HG02642 (cell line): ENCODE measurements around the gene PSPN.
"Not testable (repeated sequence)": the region's sequence is repeated elsewhere in the genome, so short reads cannot be mapped to it uniquely, and the experiment has no call there.

Experiments used
- ATAC-seq: cut with Tn5 transposase; IDR thresholded peaks from one replicate; pipeline ENCODE4 v1.9.1; 2021; ENCODE audit warnings: mild to moderate bottlenecking; ENCODE audit not compliant: unreplicated experiment, poor library complexity

Gene PSPN

DNA sequence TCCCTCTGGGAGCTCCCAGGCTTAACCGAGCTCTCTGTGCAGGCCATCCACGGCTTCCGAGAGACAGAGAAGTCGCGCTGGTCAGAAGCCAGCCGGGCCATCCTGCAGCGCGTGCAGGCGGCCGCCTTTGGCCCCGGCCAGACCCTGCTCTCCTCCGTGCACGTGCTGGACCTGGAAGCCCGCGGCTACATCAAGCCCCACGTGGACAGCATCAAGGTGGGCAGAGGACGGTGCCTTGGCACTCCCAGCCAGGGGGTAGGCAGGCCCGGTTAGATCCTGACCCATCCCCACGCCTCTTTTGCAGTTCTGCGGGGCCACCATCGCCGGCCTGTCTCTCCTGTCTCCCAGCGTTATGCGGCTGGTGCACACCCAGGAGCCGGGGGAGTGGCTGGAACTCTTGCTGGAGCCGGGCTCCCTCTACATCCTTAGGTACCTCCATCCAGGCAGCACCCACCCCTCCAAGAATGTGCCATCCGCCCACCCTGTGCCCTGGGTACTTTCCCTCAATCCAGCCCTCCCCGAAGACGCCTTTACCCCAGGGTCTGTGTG, 1.5 kb downstream of the PSPN start:
- no peak for ATAC-seq

DNA sequence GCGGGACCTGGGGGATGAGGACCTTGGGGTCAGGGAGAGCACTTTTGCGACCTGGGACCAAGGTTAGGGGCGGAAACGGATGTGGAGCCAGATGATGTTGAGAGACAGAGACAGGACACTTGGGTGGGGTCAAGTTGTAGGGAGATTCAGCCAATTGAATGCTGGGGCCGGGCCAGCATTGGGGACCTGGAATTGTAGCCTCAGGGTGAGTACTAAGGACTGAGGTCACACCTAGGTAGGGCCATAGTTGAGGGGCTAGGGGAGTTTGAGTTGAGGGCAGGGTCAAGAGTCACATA, 2.0 kb downstream of the PSPN start:
- ATAC-seq: no peak

DNA sequence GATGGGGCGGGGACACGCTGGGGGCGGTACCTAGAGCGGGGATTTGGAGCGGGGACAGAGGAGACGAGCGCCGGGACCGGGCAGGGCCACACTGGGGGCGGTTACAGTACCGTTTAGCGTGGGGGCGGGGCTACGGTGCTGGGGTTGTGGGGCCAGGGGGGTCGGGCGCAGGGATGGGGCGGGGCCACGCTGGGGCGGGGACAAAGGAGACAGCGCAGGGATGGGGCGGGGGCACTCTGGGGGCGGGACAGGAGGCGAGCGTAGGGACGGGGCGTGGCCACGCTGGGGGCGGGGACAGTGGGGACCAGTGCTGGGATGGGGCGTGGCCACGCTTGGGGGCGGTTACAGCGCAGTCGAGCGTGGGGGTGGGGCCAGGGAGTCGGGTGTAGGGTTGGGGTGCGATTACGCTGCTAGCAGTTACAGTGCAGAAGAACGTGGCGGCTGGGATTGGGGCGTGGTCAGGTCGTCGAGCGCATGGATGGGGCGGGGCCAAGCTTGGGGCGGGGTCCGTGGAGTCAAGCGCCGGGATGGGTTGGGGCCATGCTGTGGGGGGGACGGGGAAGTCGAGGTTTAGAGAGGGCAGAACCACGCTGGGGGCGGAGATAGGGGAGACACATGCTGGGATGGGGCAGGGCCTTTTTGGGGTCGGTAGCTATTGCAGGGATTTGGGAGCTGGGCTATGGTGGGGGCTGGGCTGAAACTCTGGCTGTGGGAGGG, 2.5 kb downstream of the PSPN start:
- peak; percentile 55 for ATAC-seq

DNA sequence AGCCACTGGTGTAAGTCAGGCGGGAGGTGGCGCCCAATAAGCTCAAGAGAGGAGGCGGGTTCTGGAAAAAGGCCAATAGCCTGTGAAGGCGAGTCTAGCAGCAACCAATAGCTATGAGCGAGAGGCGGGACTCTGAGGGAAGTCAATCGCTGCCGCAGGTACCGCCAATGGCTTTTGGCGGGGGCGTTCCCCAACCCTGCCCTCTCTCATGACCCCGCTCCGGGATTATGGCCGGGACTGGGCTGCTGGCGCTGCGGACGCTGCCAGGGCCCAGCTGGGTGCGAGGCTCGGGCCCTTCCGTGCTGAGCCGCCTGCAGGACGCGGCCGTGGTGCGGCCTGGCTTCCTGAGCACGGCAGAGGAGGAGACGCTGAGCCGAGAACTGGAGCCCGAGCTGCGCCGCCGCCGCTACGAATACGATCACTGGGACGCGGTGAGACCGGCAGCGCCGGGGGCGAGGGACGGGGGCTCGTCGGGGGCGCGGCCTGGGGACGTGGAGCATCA, 3.1 kb downstream of the PSPN start, which contains the start of gene ALKBH7:
Gene ALKBH7 (plus strand): TSS at position 201 of the 502 bp plus-strand sequence. CDS start 27 bp downstream, at position 228.
- ATAC-seq: peak; percentile 80

DNA sequence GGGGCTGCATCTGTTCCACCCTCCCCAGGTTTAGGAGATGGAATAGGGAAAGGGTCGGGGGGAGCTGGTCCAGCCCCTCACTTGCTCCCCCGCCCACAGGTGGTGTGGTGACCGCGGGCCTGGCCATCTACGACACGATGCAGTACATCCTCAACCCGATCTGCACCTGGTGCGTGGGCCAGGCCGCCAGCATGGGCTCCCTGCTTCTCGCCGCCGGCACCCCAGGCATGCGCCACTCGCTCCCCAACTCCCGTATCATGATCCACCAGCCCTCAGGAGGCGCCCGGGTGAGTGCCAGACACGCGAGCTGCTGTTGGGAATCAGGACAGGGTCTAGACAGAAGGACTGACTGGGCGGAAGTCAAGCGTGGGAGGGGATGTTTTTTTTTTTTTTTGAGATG, 11.4 kb downstream of the PSPN start:
- ATAC-seq: no peak

DNA sequence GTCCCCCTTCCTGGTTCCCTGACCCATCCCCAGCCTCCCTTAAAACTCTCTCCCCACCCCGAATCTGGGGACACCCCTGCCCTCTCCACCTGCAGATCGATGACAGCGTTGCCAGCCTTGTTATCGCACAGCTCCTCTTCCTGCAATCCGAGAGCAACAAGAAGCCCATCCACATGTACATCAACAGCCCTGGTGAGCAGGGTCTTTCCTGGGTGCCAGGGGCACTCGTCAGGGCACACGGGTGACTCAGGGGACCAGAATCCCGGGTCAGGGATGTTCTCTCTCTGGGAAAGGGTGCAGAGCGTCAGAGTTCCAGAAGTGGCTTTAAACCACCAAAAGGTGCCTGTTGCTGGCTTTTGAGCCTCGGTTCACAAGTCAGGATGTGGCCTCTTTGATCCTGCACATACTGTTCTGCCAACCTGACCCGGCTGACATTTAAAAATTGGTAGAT, 13.4 kb downstream of the PSPN start:
- ATAC-seq: no peak

GRCh38 chr19:6362027-6362350, 13.7 kb downstream of the PSPN start:
- no peak for ATAC-seq

DNA sequence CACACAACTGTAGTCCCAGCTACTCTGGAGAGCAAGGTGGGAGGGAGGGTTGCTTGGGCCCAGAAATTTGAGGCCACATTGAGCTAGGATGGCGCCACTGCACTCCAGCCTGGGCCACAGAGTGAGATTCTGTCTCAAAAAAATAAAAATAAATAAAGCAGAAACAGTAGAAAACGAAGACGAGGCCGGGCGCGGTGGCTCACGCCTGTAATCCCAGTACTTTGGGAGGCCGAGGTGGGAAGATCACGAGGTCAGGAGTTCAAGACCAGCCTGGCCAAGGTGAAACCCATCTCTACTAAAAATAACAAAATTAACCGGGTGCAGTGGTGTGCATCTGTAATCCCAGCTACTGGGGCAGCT, 14.9 kb downstream of the PSPN start:
- ATAC-seq: not testable (repeated sequence)

- not testable (repeated sequence) for ATAC-seq
Measured at GRCh38 chr19:6360445-6360844, 15.3 kb downstream of the PSPN start.

- ATAC-seq: no peak
Measured at GRCh38 chr19:6359568-6360341, 16.0 kb downstream of the PSPN start.

DNA sequence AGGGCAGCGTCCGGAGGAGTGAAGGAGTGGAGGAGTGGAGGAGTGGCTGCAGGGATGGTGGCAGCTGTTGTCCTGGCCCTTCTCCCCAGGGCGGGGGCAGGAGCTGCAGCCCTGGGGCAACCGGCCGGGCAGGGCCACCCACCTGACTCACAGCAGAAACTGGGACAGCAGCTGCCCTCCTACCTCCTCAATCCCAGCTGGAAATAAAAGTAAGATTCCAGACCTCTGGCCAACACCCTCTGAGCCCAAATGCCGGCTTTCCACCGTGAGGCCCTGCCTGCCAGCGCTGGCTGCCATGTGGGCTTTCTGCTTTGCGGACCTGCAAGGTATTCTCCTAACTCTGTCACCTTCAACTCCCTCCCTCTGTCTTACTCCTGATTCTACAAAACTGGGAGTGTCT, 17.7 kb downstream of the PSPN start:
- no peak for ATAC-seq

- ATAC-seq: no peak
Measured at GRCh38 chr19:6357174-6357573, 18.6 kb downstream of the PSPN start.

DNA sequence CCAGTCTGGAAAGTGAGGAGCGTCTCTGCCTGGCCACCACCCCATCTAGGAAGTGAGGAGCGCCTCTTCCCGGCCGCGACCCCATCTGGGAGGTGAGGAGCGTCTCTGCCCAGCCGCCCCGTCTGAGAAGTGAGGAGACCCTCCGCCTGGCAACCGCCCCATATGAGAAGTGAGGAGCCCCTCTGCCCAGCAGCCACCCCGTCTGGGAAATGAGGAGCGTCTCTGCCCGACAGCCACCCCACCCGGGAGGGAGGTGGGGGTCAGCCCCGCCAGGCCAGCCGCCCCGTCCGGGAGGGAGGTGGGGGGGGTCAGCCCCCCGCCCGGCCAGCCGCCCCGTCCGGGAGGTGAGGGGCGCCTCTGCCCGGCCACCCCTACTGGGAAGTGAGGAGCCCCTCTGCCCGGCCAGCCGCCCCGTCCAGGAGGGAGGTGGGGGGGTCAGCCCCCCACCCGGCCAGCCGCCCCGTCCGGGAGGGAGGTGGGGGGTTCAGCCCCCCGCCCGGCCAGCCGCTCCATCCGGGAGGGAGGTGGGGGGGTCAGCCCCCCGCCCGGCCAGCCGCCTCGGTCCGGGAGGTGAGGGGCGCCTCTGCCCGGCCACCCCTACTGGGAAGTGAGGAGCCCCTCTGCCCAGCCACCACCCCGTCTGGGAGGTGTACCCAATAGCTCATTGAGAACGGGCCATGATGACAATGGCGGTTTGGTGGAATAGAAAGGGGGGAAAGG, 20.3 kb downstream of the PSPN start:
- not testable (repeated sequence) for ATAC-seq

DNA sequence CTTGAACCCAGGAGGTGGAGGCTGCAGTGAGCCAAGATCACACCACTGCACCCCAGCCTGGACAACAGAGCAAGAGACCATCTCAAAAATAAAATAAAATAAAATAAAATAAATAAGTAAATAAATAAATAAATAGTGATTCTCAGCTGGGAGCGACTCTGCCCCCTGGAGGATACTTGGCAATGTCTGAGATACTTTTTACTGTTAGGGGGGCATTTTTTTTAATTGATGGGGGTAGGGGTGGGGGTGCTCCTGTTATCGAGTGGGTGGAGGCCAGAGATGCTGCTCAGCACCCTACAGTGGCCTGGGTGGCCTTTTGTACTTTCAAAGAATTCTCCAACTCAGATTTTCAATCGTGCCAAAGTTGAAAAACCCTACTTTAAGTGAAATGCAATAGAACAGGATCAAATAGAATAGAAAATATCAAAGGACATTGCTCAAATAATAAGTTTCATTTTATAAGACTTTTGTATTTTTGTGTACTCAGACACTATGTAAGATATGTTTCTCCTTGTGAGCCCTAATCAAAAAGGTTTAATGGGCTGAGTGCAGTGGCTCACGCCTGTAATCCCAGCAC, 21.5 kb downstream of the PSPN start:
- ATAC-seq: no peak

- ATAC-seq: no peak
Measured at GRCh38 chr19:6352381-6353165, 23.2 kb downstream of the PSPN start.

DNA sequence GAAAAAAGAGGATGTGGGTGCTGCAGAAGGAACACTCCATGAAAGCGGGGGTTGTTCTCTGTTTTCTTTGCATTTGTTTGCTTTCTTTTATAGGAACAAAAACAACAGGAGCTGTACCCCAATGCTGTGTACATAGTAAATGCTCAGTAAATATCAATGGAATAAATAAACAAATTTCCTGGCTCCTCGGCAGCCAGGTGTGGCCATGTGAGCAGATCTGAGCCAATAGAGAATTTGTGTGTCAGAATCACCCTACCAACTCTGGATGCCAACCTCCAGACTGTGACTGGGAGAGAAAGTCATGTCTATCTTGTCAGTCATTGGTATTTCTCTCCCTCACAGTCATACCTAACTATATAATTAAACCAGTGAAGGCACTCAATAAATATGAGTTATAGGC, 25.0 kb downstream of the PSPN start:
- ATAC-seq: no peak

- not testable (repeated sequence) for ATAC-seq
Measured at GRCh38 chr19:6349271-6349670, 26.5 kb downstream of the PSPN start.

DNA sequence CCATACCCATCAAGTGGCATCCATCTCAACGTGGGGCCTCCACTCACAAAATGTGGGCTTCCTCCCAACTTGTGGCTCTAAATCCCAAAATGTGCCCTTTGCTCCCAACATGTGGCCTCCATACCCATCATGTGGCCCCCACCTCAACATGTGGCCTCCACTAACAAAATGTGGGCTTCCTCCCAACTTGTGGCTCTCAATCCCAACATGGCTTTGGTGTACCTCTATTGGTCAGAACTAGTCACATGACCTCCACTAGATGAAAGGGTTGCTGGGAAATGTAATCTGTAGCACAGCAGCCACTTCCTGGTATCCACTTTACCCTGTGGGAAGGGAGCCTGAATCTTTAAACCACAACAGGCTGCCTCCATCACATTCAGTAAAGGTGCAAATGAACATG, 32.3 kb downstream of the PSPN start:
- ATAC-seq: no peak

DNA sequence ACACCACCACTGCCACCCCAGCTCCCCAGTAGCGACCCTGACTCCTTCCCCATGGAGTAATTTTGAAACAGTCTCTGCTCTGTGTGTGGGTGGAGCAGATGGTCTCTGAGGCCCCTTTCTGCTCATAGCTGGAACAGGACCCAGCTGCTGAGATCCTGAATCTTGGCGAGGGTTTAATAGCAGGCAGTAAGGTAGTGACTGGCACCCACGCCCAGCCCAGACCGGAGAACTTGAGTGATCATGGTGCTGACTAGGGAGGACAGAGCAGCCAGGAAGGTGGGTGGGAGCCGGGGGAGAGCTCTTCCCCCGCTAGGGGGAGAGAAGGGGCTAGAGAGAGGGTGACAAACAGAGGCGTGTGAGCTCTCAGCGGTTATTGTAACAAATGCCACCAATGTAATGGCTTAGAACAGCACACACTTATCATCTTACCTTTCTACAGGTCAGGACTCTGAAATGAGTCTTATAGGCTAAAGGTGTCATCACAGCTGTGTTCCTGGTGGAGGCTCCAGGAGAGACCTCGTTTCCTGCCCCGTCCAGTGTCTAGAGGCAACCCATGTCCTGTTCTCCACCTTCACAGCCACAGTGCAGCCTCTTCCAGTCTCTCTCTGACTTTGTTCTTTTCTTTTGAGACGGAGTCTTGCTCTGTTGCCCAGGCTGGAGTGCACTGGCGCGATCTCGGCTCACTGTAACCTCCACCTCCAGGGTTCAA, 35.1 kb downstream of the PSPN start:
- ATAC-seq: no peak
